Measurements from ENCODE around the gene KCNJ3.

GRCh38 chr2:154850532-154850931 lies 152.0 kb downstream of the KCNJ3 start:
- TF ChIP-seq CTCF (IDR thresholded peaks at IDR 0.05; ENCODE audit: insufficient read depth, low read length, poor library complexity, severe bottlenecking) (no peak), EZH2phosphoT487 (conservative IDR thresholded peaks at IDR 0.05; ENCODE audit: low read length) (no peak)
